ENCODE data around the gene PRR27.

PRR27 gene

GRCh38 chr4:70153937-70154336 is at the start of gene PRR27:
PRR27 (plus strand) TSS chr4:70154237; CDS start chr4:70154376, 139 bp downstream.
- in situ Hi-C loops (cut with MboI; ENCODE audit: low pct_unique_long_range_greater_than_20kb, low sequenced_read_pairs): no loop called here
- DNase-seq: no peak

GRCh38 chr4:70110917-70111316 is 43.1 kb upstream of the PRR27 start:
- DNase-seq: no peak
- in situ Hi-C loops (cut with MboI; ENCODE audit: low pct_unique_long_range_greater_than_20kb, low sequenced_read_pairs): no loop called here

DNA sequence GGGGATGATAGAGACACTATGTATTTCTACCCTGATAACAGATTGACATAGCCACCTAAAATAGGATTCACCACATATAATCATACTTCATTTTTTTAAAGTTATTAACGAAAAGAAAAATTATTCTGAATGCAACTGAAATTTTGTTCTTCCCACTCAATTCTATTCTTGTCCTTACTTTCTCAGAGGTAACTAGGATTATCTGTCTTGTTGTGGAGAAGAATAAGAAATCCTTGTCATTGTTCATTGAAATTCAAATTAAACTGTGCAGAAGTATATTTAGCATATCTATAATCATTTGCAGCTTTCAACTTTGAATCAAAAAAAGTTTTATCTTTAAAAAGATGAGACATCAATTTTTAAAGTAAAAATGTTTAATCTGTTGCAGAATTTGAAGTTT is 40.4 kb upstream of the PRR27 start:
- in situ Hi-C loops (cut with MboI; ENCODE audit: low pct_unique_long_range_greater_than_20kb, low sequenced_read_pairs): no loop called here
- DNase-seq: no peak

GRCh38 chr4:70114096-70114495 is 39.9 kb upstream of the PRR27 start:
- DNase-seq: no peak
- in situ Hi-C loops (cut with MboI; ENCODE audit: low pct_unique_long_range_greater_than_20kb, low sequenced_read_pairs): no loop called here

GRCh38 chr4:70120323-70120722 is 33.7 kb upstream of the PRR27 start:
- in situ Hi-C loops (cut with MboI; ENCODE audit: low pct_unique_long_range_greater_than_20kb, low sequenced_read_pairs): no loop called here
- no peak for DNase-seq

DNA sequence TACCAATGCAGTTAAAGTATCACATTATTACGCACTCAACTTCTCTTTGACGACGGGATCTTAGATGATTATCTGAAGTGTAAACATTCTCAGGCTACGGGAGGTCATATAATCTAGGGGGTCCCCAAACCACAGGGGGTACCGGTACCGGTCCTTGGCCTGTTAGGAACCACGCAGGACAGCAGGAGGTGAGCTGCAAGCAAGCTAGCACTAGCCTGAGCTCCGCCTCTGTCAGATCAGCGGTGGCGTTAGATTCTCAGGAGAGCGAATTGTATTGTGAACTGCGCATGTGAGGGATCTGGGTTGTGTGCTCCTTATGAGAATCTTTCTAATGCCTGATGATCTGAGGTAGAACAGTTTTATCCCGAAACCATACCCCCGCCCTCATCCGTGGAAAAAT is 20.6 kb upstream of the PRR27 start:
- in situ Hi-C loops (cut with MboI; ENCODE audit: low pct_unique_long_range_greater_than_20kb, low sequenced_read_pairs): no loop called here
- DNase-seq: no peak

- in situ Hi-C loops (cut with MboI; ENCODE audit: low pct_unique_long_range_greater_than_20kb, low sequenced_read_pairs): no loop called here
- DNase-seq: no peak
Measured at GRCh38 chr4:70138751-70139150, 15.3 kb upstream of the PRR27 start.

DNA sequence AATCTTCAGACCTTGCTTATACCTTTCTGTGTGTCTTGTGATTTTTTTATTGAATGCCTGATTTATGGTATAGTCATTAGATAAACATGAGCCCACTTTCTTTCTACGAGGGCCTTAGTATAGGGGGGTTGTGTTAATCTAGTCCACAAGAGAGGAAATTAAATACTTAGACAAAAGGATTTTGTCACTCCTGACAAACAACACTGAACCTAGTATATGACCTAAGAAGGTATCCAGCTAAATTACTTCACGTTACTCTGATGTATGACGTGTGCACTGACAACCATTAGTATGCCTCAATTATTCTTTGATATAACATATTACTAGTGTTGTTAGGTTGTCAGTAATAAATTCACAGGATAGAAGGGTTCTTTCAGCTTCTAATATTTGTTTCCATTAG is 2.8 kb upstream of the PRR27 start:
- in situ Hi-C loops (cut with MboI; ENCODE audit: low pct_unique_long_range_greater_than_20kb, low sequenced_read_pairs): no loop called here
- no peak for DNase-seq

DNA sequence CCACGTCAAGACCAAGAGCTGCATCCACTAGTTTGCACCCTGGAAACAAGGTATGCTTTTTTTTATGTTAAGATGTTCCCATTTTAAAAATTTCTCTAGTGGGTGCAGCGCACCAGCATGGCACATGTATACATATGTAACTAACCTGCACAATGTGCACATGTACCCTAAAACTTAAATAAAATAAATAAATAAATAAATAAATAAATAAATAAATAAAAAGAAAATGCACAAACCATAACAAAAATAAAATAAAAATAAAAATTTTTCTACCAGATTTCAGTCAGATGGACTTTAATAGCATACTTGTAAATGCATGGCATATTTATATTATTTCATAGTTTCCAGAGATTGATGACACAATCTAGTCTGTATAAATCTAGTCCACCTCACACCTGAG is 1.9 kb upstream of the PRR27 start:
- in situ Hi-C loops (cut with MboI; ENCODE audit: low pct_unique_long_range_greater_than_20kb, low sequenced_read_pairs): no loop called here
- no peak for DNase-seq

- in situ Hi-C loops (cut with MboI; ENCODE audit: low pct_unique_long_range_greater_than_20kb, low sequenced_read_pairs): no loop called here
- DNase-seq: no peak
Measured at GRCh38 chr4:70158576-70158975, 4.5 kb downstream of the PRR27 start.

- no peak for DNase-seq
- in situ Hi-C loops (cut with MboI; ENCODE audit: low pct_unique_long_range_greater_than_20kb, low sequenced_read_pairs): no loop called here
Measured at GRCh38 chr4:70177090-70177489, 23.1 kb downstream of the PRR27 start.

DNA sequence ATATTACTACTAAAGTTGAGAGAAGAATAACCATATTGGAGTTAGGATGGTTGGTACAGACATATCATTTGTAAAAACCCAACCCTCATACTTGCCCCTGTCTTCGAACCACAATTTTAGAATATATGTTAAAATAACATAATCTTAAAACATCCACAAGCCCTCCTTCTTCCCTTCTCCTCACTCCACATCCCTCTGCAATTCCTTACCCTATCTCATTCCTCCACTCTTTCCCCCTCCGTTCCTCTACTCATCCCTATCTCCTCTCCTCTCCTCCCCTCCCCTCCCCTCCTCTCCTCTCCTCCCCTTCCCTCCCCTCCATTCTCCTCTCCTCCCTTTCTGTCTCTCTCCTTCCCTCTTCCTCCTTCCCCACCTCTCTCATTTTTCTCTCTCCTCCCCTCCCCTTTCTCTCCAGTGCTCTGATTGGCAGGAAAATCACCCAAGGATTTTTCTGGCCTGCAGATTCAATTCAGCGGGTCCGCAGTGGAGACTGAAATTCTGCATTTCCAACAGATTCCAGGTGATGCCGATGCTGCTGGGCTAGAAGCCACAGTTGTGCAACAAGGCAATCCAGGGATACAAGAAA is 24.1 kb downstream of the PRR27 start:
- no peak for DNase-seq
- in situ Hi-C loops (cut with MboI; ENCODE audit: low pct_unique_long_range_greater_than_20kb, low sequenced_read_pairs): no loop called here

- in situ Hi-C loops (cut with MboI; ENCODE audit: low pct_unique_long_range_greater_than_20kb, low sequenced_read_pairs): no loop called here
- DNase-seq: no peak
Measured at GRCh38 chr4:70179811-70180210, 25.8 kb downstream of the PRR27 start.

DNA sequence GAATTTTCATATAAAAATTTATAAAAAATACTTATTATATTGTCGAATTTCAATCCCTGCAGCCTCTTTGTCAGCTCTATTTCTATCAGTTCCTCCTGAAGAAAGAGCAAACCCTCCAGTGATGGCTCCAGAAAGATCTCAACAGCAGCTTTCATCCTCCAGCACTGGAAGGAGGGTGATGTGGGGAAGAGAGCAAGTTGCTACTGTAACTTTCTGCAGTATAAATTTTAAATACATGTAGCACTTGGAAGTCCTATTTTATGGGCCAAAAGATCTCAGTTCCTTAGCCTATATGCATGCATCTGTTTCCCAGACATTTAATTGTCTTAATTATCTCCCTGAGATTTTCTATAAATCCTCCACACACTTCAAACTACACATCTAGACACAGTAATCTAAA is 27.8 kb downstream of the PRR27 start:
- in situ Hi-C loops (cut with MboI; ENCODE audit: low pct_unique_long_range_greater_than_20kb, low sequenced_read_pairs): no loop called here
- DNase-seq: no peak

DNA sequence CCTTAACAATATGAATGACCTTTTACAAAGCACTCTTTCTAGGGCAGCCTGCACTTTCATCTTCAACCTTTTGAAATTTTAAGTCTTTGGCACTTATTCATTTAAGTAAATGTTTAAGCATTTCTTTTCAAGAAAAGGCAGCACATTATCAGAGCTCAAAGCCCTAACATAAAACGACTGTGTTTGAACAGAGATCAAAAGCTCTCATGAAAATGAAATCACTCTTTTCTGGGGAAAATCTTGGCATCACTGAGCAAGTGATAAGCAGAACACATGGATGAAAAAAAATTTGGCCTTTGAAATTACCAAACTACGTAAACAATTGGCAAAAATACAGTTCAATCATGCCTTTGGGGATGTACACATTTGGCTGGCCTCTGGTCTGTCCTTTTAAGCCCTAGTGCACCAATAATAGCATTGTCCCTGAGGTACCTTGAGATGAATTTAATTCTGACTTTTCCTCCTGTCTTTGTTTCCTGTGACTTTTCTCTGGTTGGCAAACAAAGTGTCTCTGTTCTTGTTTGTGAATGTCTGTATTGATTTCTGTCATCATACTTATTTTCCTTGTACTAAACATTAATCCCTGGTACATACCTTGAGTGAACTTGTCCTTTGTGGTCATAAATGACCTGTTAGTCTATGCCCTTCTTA is 28.6 kb downstream of the PRR27 start:
- no peak for DNase-seq
- in situ Hi-C loops (cut with MboI; ENCODE audit: low pct_unique_long_range_greater_than_20kb, low sequenced_read_pairs): no loop called here

- in situ Hi-C loops (cut with MboI; ENCODE audit: low pct_unique_long_range_greater_than_20kb, low sequenced_read_pairs): no loop called here
- peak; percentile 39 for DNase-seq
Measured at GRCh38 chr4:70183168-70183939, 29.3 kb downstream of the PRR27 start.

GRCh38 chr4:70183940-70184246 is 29.9 kb downstream of the PRR27 start:
- in situ Hi-C loops (cut with MboI; ENCODE audit: low pct_unique_long_range_greater_than_20kb, low sequenced_read_pairs): no loop called here
- no peak for DNase-seq

- no peak for DNase-seq
- in situ Hi-C loops (cut with MboI; ENCODE audit: low pct_unique_long_range_greater_than_20kb, low sequenced_read_pairs): no loop called here
Measured at GRCh38 chr4:70187216-70187615, 33.2 kb downstream of the PRR27 start.

DNA sequence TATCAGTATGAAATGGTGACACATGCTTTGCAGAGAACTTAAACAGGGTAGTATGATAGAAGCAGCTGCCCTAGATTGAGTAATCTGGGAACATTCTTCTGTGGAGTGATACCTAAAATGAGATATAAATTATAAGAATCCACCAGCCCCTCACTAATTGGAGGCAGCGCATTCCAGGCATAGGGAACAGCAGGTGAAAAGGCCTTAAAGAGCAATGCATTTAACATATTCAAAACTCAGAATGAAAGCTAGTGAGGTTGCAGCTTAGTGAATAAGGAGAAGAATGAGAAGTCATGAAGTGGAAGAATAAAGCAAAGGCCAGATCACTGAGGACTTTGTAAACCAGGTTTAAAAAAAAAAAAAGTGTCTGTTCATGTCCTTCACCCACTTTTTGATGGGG is 36.5 kb downstream of the PRR27 start:
- in situ Hi-C loops (cut with MboI; ENCODE audit: low pct_unique_long_range_greater_than_20kb, low sequenced_read_pairs): no loop called here
- DNase-seq: no peak

- DNase-seq: no peak
- in situ Hi-C loops (cut with MboI; ENCODE audit: low pct_unique_long_range_greater_than_20kb, low sequenced_read_pairs): no loop called here
Measured at GRCh38 chr4:70191647-70192046, 37.6 kb downstream of the PRR27 start.

DNA sequence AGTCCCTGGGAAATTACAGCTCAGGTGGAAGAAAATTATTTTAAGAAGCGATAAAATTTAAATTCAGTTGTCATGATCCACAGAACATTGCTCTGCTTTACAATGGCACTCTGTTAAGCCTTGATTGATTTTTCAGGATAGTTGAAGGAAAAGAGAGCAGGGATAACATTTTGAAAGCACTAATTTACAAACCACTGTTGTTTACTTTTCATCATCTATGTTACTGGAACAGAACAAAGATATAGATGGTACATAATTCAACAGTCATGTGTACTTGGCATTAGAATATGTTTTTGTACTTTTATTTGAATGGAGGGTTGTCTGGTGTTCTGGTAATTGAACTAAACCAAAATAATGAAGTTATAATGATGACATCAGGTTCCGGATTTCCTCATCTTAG is 38.9 kb downstream of the PRR27 start:
- DNase-seq: no peak
- in situ Hi-C loops (cut with MboI; ENCODE audit: low pct_unique_long_range_greater_than_20kb, low sequenced_read_pairs): no loop called here
